SH-SY5Y (cell line): ENCODE measurements around the gene PTPN14.

Experiments
- GATA2 ChIP-seq: IDR thresholded peaks from 2 replicates; pipeline ENCODE4 v1.6.1; 2011; ENCODE audit warnings: mild to moderate bottlenecking, low read depth, low read length
- GATA3 ChIP-seq: IDR thresholded peaks from 2 replicates; pipeline ENCODE4 v1.6.1; 2011; ENCODE audit warnings: low read depth, mild to moderate bottlenecking, low read length, moderate library complexity

- TF ChIP-seq GATA3 (no peak), GATA2 (no peak)
Measured at GRCh38 chr1:214301526-214301925, 249.9 kb downstream of the PTPN14 start.
